NCI-H2081 (cell line): ENCODE results near the gene LIMK1.
"Not testable (repeated sequence)": the region's sequence is repeated elsewhere in the genome, so short reads cannot be mapped to it uniquely, and the experiment has no call there.

ENCODE experiments used
- DNase-seq, 2 experiments: peaks; one replicate each; lab custom pipeline; 2025; lab: John Stamatoyannopoulos, UW

Gene LIMK1

DNA sequence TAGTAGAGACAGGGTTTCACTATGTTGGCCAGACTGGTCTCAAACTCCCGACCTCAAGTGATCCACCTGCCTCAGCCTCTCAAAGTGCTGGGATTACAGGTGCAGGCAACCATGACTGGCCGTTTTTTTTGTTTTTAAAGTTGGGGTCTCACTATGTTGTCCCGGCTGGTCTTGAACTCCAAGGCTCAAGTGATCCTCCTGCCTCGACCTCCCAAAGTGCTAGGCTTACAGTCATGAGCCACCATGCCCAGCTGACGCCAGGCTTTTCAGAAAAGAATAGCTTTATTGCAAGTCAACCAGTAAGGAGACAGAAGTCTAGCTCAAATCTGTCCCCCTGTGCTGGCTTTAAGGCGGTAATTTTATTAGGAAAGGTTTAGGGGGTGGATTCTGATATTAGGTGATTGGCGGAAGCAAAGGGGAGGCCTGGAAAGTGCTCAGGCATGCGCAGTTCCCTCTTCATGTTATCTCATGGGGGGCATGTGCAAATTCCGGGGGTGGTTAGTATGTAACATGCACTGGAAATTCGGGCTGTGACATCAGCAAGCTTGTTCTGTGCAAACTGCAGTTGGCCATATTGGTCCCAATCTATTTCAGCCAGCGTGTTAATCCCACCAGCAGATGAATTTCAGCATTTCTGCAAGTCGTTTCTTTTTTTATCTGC lies 42.7 kb downstream of the LIMK1 start:
- DNase-seq = no peak

DNA sequence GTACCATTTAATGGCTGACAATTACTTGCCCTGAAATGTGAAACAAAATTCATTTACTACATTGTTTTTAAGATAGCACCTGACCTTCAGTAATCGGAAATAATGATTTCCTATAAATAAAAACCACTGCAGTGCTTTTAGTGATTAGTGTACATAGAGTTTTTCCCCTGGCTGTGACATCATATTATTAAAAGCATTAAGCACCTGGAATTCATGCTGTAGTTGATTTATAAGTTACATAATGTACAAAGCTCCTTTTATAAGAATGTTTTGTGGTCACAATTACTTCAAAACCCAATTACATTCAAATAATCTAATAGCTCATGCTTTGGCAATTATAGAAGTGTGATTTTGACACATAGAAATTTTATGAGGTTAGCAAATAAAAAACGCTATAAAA lies 46.3 kb downstream of the LIMK1 start:
- peak in 1 of 2 experiments; percentile 43 for DNase-seq

DNA sequence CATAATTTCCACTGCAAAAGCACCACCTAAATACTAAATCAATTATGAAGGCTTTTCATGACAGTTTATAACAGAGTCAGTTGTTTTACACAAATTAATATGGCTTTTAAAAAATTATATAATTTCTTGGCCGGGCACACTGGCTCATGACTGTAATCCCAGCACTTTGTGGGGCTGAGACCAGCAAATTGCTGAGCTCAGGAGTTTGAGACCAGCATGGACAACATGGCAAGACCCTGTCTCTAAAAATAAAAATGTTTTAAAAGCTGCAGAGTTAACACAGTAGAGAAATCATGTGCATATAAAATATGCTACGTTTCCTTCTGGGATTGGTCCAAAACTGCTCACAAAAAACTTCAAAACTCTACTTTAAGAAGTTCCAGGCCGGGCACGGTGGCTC lies 46.9 kb downstream of the LIMK1 start:
- no peak for DNase-seq

DNA sequence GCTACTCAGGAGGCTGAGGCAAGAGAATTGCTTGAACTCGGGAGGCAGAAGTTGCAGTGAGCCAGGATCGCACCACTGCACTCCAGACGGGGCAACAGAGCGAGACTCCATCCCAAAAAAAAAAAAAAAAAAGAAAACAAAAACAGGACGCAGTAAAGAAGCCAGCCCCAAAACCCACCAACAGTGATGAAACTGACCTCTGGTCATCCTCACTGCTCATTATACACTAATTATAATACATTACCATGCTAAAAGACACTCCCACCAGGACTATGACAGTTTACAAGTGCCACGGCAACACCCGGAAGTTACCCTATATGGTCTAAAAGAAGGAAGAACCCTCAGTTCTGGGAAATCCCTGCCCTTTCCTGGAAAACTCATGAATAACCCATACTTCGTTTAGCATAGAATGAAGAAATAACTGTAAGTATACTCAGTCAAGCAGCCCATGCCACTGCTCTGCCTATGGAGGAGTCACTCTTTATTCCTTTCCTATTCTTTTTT lies 50.6 kb downstream of the LIMK1 start:
- no peak for DNase-seq

DNA sequence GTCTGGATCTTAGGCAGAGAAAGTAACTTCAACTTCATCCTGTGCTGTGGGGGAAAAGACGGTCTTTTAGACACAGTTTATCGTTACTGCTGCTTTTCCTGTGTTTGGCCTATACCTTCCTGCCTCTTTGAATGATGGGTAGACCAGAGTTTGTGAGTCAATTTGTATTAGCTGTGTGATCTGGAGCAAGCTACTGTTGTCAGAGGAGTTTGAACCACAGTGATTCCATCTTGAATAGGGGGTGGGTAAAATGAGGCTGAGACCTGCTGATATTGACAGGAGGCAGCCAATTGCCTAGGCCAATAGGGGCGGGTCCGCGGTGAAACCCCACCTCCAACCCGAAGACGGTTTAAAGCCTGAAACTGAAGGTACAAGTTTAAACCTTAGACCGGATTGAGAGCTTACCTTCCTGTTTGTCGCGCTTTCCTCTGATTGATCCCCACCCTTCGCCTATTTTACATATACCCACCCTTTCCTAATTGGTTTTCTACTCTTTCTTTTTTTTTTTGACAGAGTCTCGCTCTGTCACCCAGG lies 54.8 kb downstream of the LIMK1 start:
- DNase-seq = no peak

DNA sequence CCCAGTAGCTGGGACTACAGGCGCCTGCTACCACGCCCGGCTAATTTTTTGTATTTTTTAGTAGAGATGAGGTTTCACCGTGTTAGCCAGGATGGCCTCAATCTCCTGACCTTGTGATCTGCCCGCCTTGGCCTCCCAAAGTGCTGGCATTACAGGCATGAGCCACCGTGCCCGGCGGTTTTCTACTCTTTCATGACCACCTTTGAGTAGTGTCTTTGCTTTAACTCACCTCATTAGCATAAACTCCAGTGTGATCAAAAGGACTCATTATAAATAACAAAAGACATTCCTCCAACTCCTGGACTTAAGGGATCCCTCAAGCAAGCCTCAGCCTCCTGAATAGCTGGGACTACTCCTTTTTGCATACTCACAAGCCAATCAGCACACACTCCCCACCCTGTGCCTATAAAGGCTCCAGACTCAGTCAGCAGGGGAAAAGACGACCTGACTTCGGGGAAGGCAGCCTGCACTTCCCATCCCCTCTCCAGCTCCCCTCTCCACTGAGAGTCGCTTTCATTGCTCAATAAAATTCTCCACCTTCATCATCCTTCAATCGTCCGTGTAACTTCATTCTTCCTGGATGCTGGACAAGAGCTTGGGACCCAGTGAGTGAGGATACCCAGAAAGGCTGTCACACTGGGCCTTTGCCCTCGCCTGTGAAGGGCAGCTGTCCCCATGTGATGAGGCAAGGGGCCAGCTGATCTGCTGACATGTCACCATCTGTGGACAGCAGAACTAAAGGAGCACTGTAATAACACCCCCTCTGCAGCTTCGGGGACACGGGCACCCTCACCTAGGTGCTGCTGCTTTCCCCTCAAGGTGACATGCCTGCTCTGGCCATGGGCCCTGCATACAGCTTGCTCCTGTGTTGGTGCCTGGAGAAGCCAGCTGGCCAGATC lies 55.6 kb downstream of the LIMK1 start:
- no peak for DNase-seq

DNA sequence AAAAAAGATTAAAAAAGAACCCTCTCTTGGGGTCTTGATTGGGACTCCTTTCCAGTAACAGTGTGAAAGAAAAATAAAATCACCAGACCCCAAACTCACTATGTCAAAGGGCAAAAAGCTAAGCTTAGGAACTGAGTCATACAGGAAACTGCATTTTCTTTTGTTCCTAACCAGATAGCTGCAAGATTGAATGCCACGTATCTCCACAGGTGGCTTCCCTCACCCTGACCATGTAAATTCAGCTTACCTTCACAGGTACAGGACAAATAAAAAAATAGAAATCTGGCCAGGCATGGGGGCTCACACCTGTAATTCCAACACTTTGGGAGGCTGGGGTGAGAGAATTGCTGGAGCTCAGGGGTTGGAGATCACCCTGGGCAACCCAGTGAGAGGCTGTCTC lies 58.1 kb downstream of the LIMK1 start:
- no peak for DNase-seq

DNA sequence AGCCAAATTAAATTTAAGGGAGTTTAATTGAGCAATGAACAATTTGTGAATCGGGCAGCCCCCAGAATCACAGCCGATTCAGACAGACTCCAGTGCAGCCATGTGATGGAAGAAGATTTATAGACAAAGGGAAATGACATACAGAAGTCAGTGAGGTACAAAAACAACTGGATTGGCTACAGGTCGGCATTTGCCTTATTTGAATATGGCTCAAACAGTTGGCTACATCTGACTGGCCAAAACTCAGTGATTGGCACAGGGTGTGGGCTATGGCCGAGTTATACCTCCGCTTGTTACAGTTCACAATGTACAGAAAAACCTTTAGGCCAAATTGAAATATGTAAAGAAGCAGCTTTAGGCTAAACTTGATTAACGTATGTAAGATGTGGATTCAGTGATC lies 59.8 kb downstream of the LIMK1 start:
- no peak for DNase-seq

DNA sequence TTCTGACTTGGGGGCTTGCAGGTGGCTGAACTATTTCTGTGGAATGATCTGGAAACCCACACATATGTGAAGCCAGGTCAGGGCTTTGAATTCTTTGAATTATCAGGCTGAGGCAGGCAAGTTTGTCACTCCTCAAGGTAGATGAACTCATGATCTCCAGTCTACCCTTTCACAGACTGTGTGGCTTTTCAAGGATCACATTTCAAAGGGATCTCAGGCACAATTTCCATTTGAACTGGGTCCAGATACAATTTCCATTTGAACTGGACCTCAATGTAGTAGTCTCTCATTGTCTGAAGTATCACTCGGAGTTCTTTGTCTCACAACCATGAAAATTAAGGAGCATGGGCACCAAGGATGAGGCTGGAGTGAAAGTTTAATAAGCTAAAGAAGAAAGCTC lies 64.9 kb downstream of the LIMK1 start:
- no peak for DNase-seq

DNA sequence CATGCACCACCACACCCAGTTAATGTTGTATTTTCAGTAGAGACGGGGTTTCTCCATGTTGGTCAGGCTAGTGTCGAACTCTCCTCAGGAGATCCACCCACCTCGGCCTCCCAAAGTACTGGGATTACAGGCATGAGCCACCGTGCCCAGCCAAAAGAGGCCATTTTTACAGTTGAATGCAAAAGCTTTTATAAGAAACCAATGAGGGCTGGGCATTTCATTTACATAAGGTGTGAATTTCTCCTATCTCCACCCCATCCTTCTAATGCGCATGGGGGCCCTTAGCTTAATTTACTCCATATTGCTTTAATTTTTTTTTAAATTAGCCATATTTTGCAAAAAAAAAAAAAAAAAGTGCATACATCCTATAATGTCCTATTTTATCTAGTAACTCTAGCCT lies 65.5 kb downstream of the LIMK1 start:
- no peak for DNase-seq

DNA sequence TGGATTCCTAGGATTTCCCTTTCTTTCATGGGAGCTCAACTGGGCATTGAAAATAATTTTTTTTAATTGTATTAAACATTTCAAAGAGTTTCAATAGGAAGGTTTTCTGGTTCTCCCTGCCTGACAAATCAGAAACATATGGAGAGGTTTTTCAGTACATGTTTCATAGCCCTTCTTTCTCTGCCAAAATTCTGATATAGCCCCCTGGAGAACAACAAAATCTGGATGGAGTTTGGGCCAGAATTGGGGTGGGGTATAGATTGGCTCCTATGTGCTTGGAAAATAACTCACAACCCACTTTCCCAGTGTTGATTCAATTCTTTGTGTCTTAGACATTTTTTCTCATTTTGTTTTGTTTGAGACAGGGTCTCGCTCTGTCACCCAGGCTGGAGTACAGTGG lies 66.0 kb downstream of the LIMK1 start:
- DNase-seq = no peak

DNA sequence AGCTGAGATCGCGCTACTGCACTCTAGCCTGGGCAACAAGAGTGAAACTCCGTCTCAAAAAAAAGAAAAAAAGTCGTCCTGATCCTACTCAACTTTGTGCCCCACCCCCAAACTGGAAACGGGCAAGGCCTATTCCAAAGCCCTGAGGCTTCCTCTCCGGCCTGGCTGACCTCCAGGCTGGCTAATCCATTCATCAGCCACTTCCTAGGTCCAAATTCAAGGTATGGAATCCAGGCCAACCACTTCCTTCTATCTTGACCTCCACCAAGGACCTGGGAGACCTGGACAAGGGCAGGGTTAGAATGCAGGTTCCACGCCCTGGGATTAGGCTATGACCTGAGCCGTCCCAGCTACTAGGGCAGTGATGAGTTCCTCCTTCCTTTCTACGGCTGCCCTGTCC lies 70.1 kb downstream of the LIMK1 start:
- DNase-seq = no peak

DNA sequence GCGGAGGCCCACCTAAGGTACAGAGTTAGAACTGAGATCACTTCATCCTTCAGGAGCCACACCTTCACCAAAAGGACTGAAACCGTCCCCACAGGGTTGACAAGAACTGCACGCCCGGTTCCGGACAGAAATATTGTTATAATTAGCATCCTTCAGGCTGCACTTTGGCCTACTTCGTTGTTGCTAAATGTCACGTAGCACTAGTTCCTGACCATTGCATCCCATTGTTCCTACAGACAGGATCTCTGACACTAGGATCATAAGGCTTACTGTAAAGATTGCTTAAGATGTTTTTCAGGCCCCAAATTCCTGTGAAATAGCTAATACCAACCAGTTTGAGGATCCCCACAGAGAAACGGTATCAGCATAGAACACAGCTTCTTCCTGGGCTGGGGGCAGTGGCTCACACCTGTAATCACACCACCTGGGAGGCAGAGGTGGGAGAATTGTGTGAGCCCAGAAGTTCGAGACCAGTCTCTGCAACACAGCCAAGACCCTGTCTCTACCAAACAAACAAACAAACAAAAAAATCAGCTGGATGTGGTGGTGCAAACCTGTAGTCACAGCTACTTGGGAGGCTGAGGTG lies 72.3 kb downstream of the LIMK1 start:
- no peak for DNase-seq

DNA sequence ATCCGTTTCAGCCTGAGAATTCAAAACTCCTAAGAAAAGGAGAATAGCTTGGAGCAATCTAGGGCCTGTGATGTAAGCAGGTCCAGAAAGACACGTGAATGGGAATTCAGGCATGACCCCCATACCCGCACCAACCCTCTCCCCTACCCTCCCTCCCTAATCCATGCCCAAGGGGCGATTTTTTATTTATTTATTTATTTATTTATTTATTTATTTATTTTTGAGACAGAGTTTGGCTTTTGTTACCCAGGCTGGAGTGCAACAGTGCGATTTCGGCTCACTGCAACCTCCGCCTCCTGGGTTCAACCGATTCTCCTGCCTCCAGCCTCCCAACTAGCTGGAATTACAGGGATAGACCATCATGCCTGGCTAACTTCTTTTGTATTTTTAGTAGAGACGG lies 74.0 kb downstream of the LIMK1 start:
- DNase-seq = no peak

DNA sequence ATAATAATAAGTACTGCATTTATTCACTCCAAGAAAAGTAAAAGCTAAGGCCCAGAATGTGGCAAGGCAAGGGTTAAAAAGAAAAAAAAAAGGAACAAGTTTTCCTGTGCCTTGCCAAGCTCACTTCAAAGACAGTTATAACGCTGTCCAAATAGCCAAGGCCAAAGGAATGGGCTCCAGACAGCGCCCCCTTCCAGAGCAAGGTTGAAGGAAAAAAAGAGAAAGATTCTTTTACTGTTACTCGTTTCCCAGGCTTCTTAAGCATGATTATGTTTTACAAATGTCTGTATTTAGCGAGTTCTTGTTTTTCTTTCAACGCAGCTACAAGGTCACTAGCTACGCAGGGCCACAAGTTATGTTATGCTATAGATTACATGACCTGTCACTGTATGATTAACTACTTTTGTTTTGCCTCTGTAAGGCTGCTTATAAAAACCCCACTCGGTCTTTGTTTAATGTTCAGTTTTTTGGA lies 81.4 kb downstream of the LIMK1 start:
- DNase-seq = no peak

DNA sequence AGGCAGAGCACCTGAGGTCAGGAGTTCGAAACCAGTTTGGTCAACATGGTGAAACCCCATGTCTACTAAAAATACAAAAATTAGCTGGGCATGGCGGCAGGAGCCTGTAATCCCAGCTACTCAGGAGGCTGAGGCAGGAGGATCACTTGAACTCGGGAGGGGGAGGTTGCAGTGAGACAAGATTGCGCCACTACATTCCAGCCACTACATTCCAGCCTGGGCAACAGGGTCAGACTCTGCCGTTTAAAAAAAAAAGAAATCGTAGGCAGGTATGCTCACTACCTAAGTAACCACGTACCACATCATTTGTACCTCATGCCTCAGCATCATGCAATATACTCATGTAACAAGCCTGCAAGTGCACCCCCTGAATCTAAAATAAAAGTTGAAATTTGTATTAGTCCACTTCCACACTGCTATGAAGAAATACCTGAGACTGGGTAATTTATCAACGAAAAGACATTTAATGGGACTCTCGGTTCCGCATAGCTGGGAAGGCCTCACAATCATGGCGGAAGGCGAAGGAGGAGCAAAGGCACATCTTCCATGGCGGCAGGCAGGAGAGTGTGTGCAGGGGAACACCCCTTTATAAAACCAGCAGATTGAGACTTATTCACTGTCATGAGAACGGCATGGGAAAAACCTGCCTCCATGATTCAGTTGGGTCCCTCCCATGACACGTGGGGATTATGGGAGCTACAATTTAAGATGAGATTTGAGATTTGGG lies 82.4 kb downstream of the LIMK1 start:
- DNase-seq = no peak

DNA sequence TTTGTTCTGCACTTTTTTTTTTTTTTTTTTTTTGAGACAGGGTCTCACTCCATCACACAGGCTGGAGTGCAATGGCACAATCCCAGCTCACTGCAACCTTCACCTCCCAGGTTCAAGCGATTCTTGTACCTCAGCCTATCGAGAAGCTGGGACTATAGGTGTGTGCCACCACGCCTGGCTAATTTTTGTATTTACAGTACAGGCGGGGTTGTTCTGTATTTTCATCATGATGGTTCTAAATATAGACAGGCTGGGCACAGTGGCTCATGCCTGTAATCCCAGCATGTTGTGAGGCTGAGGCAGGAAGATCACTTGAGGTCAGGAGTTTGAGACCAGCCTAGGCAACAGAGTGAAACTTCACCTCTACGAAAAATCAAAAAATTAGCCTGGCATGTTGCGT lies 83.7 kb downstream of the LIMK1 start:
- not testable (repeated sequence) for DNase-seq
